Activated B cell treated with CpG ODN at 0.5 μM for 24 hours (primary cell): ENCODE measurements around the gene SPG7. TPM values are rescaled to one million over a fixed set of nuclear protein-coding genes. Genes with fewer than 3 reads are reported as not detected.
A peak's percentile ranks its signal among the peaks of the same experiment; 100 is the strongest.

Experiments used
- ATAC-seq: fragments of 200-7000 bp; cut with Tn5 transposase; one replicate; pipeline ENCODE4 v1.10.0; 2021; ENCODE audit warnings: low read depth, mild to moderate bottlenecking, moderate library complexity
- CTCF ChIA-PET: fragments of 350-600 bp; sonication (Branson Sonifier 250); formaldehyde crosslinking; loops from one replicate; lab custom pipeline; 2021; ENCODE audit warnings: antibody characterized with exemption; lab: Charles Lee
- POLR2A ChIA-PET: fragments of 350-600 bp; sonication (Branson Sonifier 250); formaldehyde crosslinking; loops from one replicate; lab custom pipeline; 2021; ENCODE audit warnings: antibody characterized with exemption; lab: Charles Lee
- DNase-seq: peaks from one replicate; pipeline ENCODE4 v3.0.0; 2022
- H3K27ac Mint-ChIP-seq: one replicate; pipeline ENCODE4 v1.8.0; 2020; ENCODE audit warnings: mixed read lengths
- H3K27me3 Mint-ChIP-seq: one replicate; pipeline ENCODE4 v1.8.0; 2021; ENCODE audit warnings: mixed read lengths
- H3K36me3 Mint-ChIP-seq: one replicate; pipeline ENCODE4 v1.8.0; 2021; ENCODE audit warnings: low read depth, mixed read lengths
- H3K4me1 Mint-ChIP-seq: one replicate; pipeline ENCODE4 v1.8.0; 2021; ENCODE audit warnings: mixed read lengths
- H3K4me3 Mint-ChIP-seq: one replicate; pipeline ENCODE4 v1.8.0; 2020; ENCODE audit warnings: mild to moderate bottlenecking, mixed read lengths
- H3K9me3 Mint-ChIP-seq: one replicate; pipeline ENCODE4 v1.8.0; 2020; ENCODE audit warnings: mixed read lengths
- intact Hi-C: fragments of 100-400 bp; cut with micrococcal nuclease; formaldehyde crosslinking; loops from one replicate; pipeline ENCODE4 v1.15.1; 2024
- total RNA-seq: library from RNA; stranded (reverse); gene quantifications from 2 replicates; pipeline ENCODE4 v1.2.3, GENCODE V29; 2022
- TF ChIP-seq, protein P1 (sequence below): fragments of 200-600 bp; IDR thresholded peaks from one replicate; pipeline ENCODE4 v1.8.0; 2022; ENCODE audit warnings: antibody characterized with exemption, mild to moderate bottlenecking

Gene SPG7
- total RNA-seq, 1 donor from 2014 or later = 102 TPM

DNA sequence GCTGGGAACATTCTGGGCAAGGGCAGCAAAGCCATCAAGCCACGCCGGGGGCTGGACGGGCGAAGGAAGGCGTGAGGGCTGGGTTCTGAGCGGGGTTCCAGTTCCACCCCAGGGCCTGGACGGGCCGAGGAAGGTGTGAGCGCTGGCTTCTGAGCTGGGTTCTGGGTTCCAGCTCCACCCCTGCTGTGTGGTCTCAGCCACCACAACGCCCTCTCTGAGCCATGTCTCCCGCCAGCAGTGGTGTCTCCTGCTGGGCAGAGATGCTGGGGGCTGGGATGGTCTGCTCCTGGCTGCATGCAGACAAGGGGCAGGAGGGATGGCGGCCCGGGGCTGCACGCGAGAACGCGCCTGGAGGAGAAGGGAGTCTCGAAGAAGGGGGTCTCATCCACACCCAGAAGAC, 63.4 kb downstream of the SPG7 start:
- Mint-ChIP-seq H3K4me1 (peaks cover 22% of the 10 kb centered on the region), H3K27me3 (peaks cover 10% of the 10 kb centered on the region), H3K9me3 (no peaks in the 10 kb centered on the region), H3K27ac (peak overlapping the region; percentile 63), H3K36me3 (no peaks in the 10 kb centered on the region), H3K4me3 (no peak overlapping the region)
- TF ChIP-seq, protein P1, sequence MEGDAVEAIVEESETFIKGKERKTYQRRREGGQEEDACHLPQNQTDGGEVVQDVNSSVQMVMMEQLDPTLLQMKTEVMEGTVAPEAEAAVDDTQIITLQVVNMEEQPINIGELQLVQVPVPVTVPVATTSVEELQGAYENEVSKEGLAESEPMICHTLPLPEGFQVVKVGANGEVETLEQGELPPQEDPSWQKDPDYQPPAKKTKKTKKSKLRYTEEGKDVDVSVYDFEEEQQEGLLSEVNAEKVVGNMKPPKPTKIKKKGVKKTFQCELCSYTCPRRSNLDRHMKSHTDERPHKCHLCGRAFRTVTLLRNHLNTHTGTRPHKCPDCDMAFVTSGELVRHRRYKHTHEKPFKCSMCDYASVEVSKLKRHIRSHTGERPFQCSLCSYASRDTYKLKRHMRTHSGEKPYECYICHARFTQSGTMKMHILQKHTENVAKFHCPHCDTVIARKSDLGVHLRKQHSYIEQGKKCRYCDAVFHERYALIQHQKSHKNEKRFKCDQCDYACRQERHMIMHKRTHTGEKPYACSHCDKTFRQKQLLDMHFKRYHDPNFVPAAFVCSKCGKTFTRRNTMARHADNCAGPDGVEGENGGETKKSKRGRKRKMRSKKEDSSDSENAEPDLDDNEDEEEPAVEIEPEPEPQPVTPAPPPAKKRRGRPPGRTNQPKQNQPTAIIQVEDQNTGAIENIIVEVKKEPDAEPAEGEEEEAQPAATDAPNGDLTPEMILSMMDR = no peak
- intact Hi-C loops = no loop called here
- ATAC-seq (no peak), DNase-seq (no peak)
- ChIA-PET CTCF (no interaction called here), POLR2A (no interaction called here)

DNA sequence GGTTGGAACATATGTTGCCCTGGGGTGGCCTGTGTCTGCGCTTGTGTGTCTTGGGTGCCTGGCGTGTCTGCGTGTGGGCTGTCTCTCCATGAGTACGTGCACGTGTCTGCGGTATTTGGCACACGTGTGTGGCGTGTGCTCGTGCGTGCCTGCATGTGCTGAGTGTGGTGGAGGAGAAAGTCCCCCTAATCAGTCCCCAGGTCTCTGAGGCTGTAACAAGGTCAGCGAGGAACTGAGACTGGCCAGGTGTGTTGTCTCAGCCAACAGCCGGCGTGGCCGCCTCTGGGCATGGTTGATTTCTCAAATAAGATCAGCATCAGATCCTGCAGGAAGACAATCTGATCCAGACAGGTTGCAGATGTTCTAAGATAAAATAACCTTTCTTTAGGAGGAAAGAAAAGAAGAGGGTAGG, 63.9 kb downstream of the SPG7 start:
- no peaks in the 10 kb centered on the region for H3K36me3 Mint-ChIP-seq
- H3K4me3 Mint-ChIP-seq = peak overlapping the region; percentile 28
- peak; percentile 20 for ATAC-seq
- CTCF ChIA-PET = no interaction called here
- DNase-seq = no peak
- POLR2A ChIA-PET = no interaction called here
- intact Hi-C loops = no loop called here
- TF ChIP-seq, protein P1 = no peak
- no peaks in the 10 kb centered on the region for H3K9me3 Mint-ChIP-seq
- H3K27ac Mint-ChIP-seq = peak overlapping the region; percentile 63
- H3K4me1 Mint-ChIP-seq = peaks cover 22% of the 10 kb centered on the region
- H3K27me3 Mint-ChIP-seq = peaks cover 10% of the 10 kb centered on the region

DNA sequence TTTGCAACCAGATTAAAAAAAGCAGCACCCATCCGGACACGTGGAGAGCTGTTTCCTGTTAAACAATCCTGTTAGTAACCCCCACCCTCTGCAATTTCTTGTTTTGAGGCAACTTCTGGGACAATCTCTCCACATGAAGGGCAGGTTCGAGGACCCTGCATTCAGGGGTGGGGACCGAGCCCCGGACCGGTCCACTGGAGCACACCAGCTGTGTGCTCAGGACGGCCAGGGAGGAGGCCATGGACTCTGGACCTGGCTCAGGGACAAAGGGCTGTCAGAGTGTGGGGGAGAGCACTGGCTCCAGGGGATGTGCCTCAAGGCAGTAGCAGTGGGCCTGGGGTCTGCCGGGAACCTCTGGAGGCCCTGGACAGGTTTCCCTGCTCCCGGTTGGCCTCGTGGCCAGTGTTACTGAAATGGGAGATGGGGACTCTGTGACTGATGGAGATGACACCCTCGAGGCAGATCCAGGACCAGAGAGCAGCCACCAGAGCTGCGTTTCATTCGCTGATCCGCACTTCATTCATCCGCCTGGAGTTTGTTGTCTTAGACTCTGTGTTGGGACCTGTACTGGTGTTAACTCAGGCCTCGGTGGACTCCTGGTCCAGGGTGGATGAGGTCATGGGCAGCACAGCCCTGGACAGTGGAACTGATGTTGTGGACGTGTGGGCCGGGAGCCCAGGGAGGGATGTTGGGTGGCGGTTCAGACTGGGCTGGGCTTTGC, 64.4 kb downstream of the SPG7 start:
- Mint-ChIP-seq H3K27me3 (peaks cover 10% of the 10 kb centered on the region), H3K36me3 (no peaks in the 10 kb centered on the region), H3K4me3 (no peak overlapping the region), H3K9me3 (no peaks in the 10 kb centered on the region), H3K27ac (no peak overlapping the region), H3K4me1 (peaks cover 22% of the 10 kb centered on the region)
- ChIA-PET CTCF (no interaction called here), POLR2A (no interaction called here)
- intact Hi-C loops = no loop called here
- no peak for ATAC-seq
- TF ChIP-seq, protein P1 = no peak
- DNase-seq = no peak

DNA sequence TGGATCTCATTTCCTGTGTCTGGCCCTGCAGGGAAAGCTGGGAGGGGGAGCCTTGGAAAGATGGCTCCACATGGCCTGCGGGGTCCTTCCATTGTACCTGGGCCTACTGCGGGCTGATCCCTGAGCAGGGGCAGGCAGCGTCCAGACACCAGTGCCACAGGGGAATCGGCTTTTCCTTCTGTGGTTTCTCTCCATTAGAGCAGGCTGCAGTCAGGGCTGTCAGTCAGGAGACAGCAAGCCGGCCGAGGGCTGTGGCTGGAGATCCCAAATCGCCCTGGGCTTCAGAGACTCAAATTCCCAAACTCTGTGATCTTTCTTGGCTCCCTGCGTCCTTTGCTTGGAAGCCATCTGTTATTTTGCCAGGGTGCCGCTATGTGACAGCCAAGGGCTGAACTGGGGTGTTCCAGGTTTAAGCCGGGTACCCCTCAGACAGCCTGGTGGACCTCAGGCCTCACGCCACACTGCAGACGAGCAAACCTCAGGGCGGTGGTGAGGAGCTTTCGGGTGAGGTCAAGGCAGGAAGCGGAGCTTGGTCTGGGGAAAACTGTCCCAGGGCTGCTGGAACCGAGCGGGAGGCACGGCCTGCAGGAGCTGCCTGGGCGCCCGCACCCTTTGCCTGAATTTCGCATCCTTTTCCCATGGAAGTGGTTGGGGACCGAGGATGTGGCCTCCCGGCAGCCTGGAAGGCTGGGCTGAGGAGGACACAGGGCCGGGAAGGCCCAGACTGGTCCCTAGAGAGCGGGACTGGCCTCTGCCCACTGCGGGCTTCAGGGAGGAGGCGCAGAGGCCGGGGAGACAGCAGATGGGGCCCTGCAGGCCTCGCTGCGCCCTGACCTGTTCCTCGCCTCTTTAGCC, 65.8 kb downstream of the SPG7 start:
- peak overlapping the region; percentile 35 for H3K4me3 Mint-ChIP-seq
- TF ChIP-seq, protein P1 = no peak
- H3K27ac Mint-ChIP-seq = no peak overlapping the region
- H3K9me3 Mint-ChIP-seq = no peaks in the 10 kb centered on the region
- ATAC-seq = no peak
- intact Hi-C loops = loop anchor here (2.0 kb wide), 2 partner anchors 67 to 287 kb away; no protein-coding TSS in a partner anchor
- peaks cover 10% of the 10 kb centered on the region for H3K27me3 Mint-ChIP-seq
- H3K36me3 Mint-ChIP-seq = no peaks in the 10 kb centered on the region
- peaks cover 22% of the 10 kb centered on the region for H3K4me1 Mint-ChIP-seq
- ChIA-PET CTCF (no interaction called here), POLR2A (no interaction called here)
- no peak for DNase-seq
